Sigmoid colon (tissue), 7 donors: ENCODE measurements around the gene CYP2F1. TPM values are rescaled to one million over a fixed set of nuclear protein-coding genes. Genes with fewer than 3 reads are reported as not detected.

Source experiments
- DNase-seq: peaks from one replicate; pipeline ENCODE4 v3.0.0-alpha.2; 2019
- H3K27ac ChIP-seq, 4 donors: fragments of 200-600 bp; sonication (generic); one replicate each; pipeline ENCODE4 v1.5.1; 2016 to 2019; ENCODE audit warnings: mild to moderate bottlenecking in 1 of 4
- H3K27me3 ChIP-seq, 3 donors: fragments of 200-600 bp; sonication (generic); one replicate each; pipeline ENCODE4 v1.5.1; 2019; ENCODE audit warnings: mild to moderate bottlenecking in 1 of 3
- H3K36me3 ChIP-seq, 4 donors: fragments of 200-600 bp; sonication (generic); one replicate each; pipeline ENCODE4 v1.5.1; 2016 to 2019
- H3K4me1 ChIP-seq, 4 donors: fragments of 200-600 bp; sonication (generic); one replicate each; pipeline ENCODE4 v1.5.1; 2017 to 2019
- H3K4me3 ChIP-seq, 4 donors: fragments of 200-600 bp; sonication (generic); one replicate each; pipeline ENCODE4 v1.5.1; 2017 to 2019; ENCODE audit warnings: mild to moderate bottlenecking in 2 of 4, moderate library complexity in 1 of 4
- H3K9me3 ChIP-seq, 4 donors: fragments of 200-600 bp in 3 of 4; sonication (generic) in 3 of 4; one replicate each; pipeline versions ENCODE4 v1.5.1 to v1.6.1; 2013 to 2019
- CTCF ChIP-seq, 4 experiments: fragments of 450-650 bp in 3 of 4; fragments of 200-600 bp in 1 of 4; IDR thresholded peaks; one replicate each; pipeline ENCODE4 v1.5.1; 2016 to 2019; ENCODE audit warnings: antibody characterized with exemption in 4 of 4, mild to moderate bottlenecking in 3 of 4, moderate library complexity in 2 of 4
- EP300 ChIP-seq, 4 donors: sonication (generic); formaldehyde crosslinking; IDR thresholded peaks; one replicate each; pipeline ENCODE4 v1.6.1; 2017; ENCODE audit warnings: antibody characterized with exemption in 4 of 4
- POLR2A ChIP-seq, 2 donors: fragments of 450-650 bp; IDR thresholded peaks; one replicate each; pipeline ENCODE4 v1.6.1; 2016; ENCODE audit warnings: antibody characterized with exemption in 2 of 2, mild to moderate bottlenecking in 2 of 2, moderate library complexity in 2 of 2
- POLR2AphosphoS5 ChIP-seq, 4 donors: sonication (generic); formaldehyde crosslinking; IDR thresholded peaks; one replicate each; pipeline ENCODE4 v1.6.1; 2017; ENCODE audit warnings: antibody characterized with exemption in 4 of 4
- WGBS, 2 donors: extraction: QIAGEN DNeasy Blood & Tissue Kit; methylation state at CpG; one replicate each; pipeline ENCODE4 v1.1.7; 2013; 5-methylcytosine and 5-hydroxymethylcytosine counted together
- intact Hi-C: fragments of 100-400 bp; cut with DNase I; formaldehyde crosslinking; loops from one replicate; pipeline ENCODE4 v1.15.1; 2023
- polyA plus RNA-seq, 3 donors: library from polyadenylated mRNA; stranded (reverse); fragments of 200-250 nt; gene quantifications; one replicate each; pipeline ENCODE4 v1.2.3, GENCODE V29; 2013
- total RNA-seq, 4 donors: library from RNA; depleted of rRNA; stranded (reverse); fragments of >200 nt; gene quantifications; one replicate each; pipeline ENCODE4 v1.1.0, GENCODE V29; 2016
- donor health status: healthy with polysubstance abuse.
- donor health status: Bipolar disorder and iron deficiency.
- donor health status: healthy.

CYP2F1 gene
- total RNA-seq (not detected), polyA plus RNA-seq (not detected)

- H3K9me3 ChIP-seq: no peaks in the 10 kb centered on the region
- H3K4me3 ChIP-seq: no peak within 1 kb of the TSS
- TF ChIP-seq POLR2AphosphoS5 (IDR thresholded peaks at IDR 0.05) (no peak), CTCF (IDR thresholded peaks at IDR 0.05) (no peak), POLR2A (IDR thresholded peaks at IDR 0.05) (no peak), EP300 (IDR thresholded peaks at IDR 0.05) (no peak)
- 69 to 81% methylated on average over 7 of the region's 7 CpGs for WGBS, 2 donors
- DNase-seq: no peak
- H3K4me1 ChIP-seq: no peaks in the 10 kb centered on the region
- no peak within 1 kb of the TSS for H3K27ac ChIP-seq
- no peaks in the 10 kb centered on the region for H3K27me3 ChIP-seq
- intact Hi-C loops: no loop called here
- no peaks in the 10 kb centered on the region for H3K36me3 ChIP-seq
These were observed at the start of gene CYP2F1 for GRCh38 chr19:41114132-41114531. Gene CYP2F1 (plus strand): TSS chr19:41114432. CDS start chr19:41116189, 1,757 bp downstream.

GRCh38 chr19:41064974-41065569, 49.2 kb upstream of the CYP2F1 start:
- Histone ChIP-seq H3K27me3 (peaks cover 0 to 9% (median 0%) of the 10 kb centered on the region in 3 donors), H3K36me3 (no peaks in the 10 kb centered on the region), H3K4me1 (no peaks in the 10 kb centered on the region), H3K9me3 (no peaks in the 10 kb centered on the region), H3K4me3 (no peak overlapping the region), H3K27ac (no peak overlapping the region)
- 66 to 72% methylated on average over 7 of the region's 7 CpGs for WGBS, 2 donors
- intact Hi-C loops: no loop called here
- DNase-seq: no peak
- no peak for TF ChIP-seq POLR2AphosphoS5 (IDR thresholded peaks at IDR 0.05)
- no peak for TF ChIP-seq EP300 (IDR thresholded peaks at IDR 0.05)
- no peak for TF ChIP-seq POLR2A (IDR thresholded peaks at IDR 0.05)
- no peak for TF ChIP-seq CTCF (IDR thresholded peaks at IDR 0.05)

- H3K9me3 ChIP-seq: peaks cover 0 to 9% (median 0%) of the 10 kb centered on the region in 4 donors
- DNase-seq: no peak
- TF ChIP-seq POLR2A (IDR thresholded peaks at IDR 0.05) (no peak), EP300 (IDR thresholded peaks at IDR 0.05) (no peak), CTCF (IDR thresholded peaks at IDR 0.05) (no peak), POLR2AphosphoS5 (IDR thresholded peaks at IDR 0.05) (no peak)
- no peaks in the 10 kb centered on the region for H3K27me3 ChIP-seq
- H3K36me3 ChIP-seq: no peaks in the 10 kb centered on the region
- no peak overlapping the region for H3K4me3 ChIP-seq
- intact Hi-C loops: no loop called here
- WGBS, 2 donors: 91 to 93% methylated on average over 3 of the region's 3 CpGs
- H3K4me1 ChIP-seq: no peaks in the 10 kb centered on the region
- H3K27ac ChIP-seq: no peak overlapping the region
These were observed 37.9 kb upstream of the CYP2F1 start for GRCh38 chr19:41076286-41076685.

GRCh38 chr19:41083516-41083915, 30.7 kb upstream of the CYP2F1 start:
- peaks cover 0 to 14% (median 0%) of the 10 kb centered on the region in 3 donors for H3K27me3 ChIP-seq
- no peak overlapping the region for H3K4me3 ChIP-seq
- H3K27ac ChIP-seq: no peak overlapping the region
- WGBS, 2 donors: 81 to 84% methylated on average over 2 of the region's 2 CpGs
- H3K9me3 ChIP-seq: peaks cover 0 to 9% (median 0%) of the 10 kb centered on the region in 4 donors
- no peaks in the 10 kb centered on the region for H3K36me3 ChIP-seq
- DNase-seq: no peak
- intact Hi-C loops: no loop called here
- no peak for TF ChIP-seq EP300 (IDR thresholded peaks at IDR 0.05)
- TF ChIP-seq CTCF (IDR thresholded peaks at IDR 0.05): no peak
- no peak for TF ChIP-seq POLR2A (IDR thresholded peaks at IDR 0.05)
- TF ChIP-seq POLR2AphosphoS5 (IDR thresholded peaks at IDR 0.05): no peak
- H3K4me1 ChIP-seq: no peaks in the 10 kb centered on the region
